Body of pancreas (tissue), 4 donors: ENCODE data around the gene TIMM13.

Experiments used
- CTCF ChIP-seq, 7 experiments: fragments of 450-650 bp in 4 of 7; fragments of 200-600 bp in 3 of 7; sonication (generic) in 3 of 7; IDR thresholded peaks; one replicate each; pipeline ENCODE4 v1.5.1; 2016 to 2019; ENCODE audit warnings: antibody characterized with exemption in 7 of 7
- POLR2A ChIP-seq, 3 donors: fragments of 450-650 bp; IDR thresholded peaks; one replicate each; pipeline ENCODE4 v1.6.1; 2016; ENCODE audit warnings: antibody characterized with exemption in 3 of 3, mild to moderate bottlenecking in 2 of 3

GRCh38 chr19:2431318-2432055, 4.1 kb upstream of the TIMM13 start:
- TF ChIP-seq CTCF (IDR thresholded peaks at IDR 0.05) = no peak
- TF ChIP-seq POLR2A (IDR thresholded peaks at IDR 0.05) = no peak
